ENCODE measurements around the gene ACE2.

- TF ChIP-seq, protein P1, sequence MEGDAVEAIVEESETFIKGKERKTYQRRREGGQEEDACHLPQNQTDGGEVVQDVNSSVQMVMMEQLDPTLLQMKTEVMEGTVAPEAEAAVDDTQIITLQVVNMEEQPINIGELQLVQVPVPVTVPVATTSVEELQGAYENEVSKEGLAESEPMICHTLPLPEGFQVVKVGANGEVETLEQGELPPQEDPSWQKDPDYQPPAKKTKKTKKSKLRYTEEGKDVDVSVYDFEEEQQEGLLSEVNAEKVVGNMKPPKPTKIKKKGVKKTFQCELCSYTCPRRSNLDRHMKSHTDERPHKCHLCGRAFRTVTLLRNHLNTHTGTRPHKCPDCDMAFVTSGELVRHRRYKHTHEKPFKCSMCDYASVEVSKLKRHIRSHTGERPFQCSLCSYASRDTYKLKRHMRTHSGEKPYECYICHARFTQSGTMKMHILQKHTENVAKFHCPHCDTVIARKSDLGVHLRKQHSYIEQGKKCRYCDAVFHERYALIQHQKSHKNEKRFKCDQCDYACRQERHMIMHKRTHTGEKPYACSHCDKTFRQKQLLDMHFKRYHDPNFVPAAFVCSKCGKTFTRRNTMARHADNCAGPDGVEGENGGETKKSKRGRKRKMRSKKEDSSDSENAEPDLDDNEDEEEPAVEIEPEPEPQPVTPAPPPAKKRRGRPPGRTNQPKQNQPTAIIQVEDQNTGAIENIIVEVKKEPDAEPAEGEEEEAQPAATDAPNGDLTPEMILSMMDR (IDR thresholded peaks at IDR 0.05): no peak
- no peak for TF ChIP-seq EZH2 (IDR thresholded peaks at IDR 0.05; ENCODE audit: borderline replicate concordance, insufficient read depth, low read depth, low read length, poor library complexity, severe bottlenecking)
Measured at GRCh38 chrX:15619053-15619755, 18.4 kb upstream of the ACE2 start.

Data from B cell (primary cell).